Activated naive CD4-positive, alpha-beta T cell treated with anti-CD3 and anti-CD28 coated beads, Interleukin-2, amount 50 U/mL, for 72 hours (primary cell): Measurements from ENCODE around the gene TEAD1. TPM values are rescaled to one million over a fixed set of nuclear protein-coding genes. Genes with fewer than 3 reads are reported as not detected.
A peak's percentile ranks its signal among the peaks of the same experiment; 100 is the strongest.

Source experiments
- ATAC-seq, 2 donors: fragments of 150-1000 bp; cut with Tn5 transposase; 2 replicates each; pipeline ENCODE4 v1.10.0; 2021; ENCODE audit warnings: mild to moderate bottlenecking in 2 of 2, moderate library complexity in 2 of 2
- DNase-seq, 2 donors: peaks; one replicate each; pipeline ENCODE4 v3.0.0; 2021 to 2022; ENCODE audit warnings: low spot score in 2 of 2
- H3K27ac Mint-ChIP-seq, 2 donors: one replicate each; pipeline ENCODE4 v1.8.0; 2022; ENCODE audit warnings: mild to moderate bottlenecking in 2 of 2, mixed read lengths in 2 of 2
- H3K36me3 Mint-ChIP-seq, 2 donors: one replicate each; pipeline ENCODE4 v1.8.0; 2022; ENCODE audit warnings: mixed read lengths in 2 of 2
- H3K9me3 Mint-ChIP-seq, 2 donors: one replicate each; pipeline ENCODE4 v1.8.0; 2022; ENCODE audit warnings: mixed read lengths in 2 of 2
- total RNA-seq, 2 donors: library from RNA; stranded (reverse); gene quantifications; one replicate each; pipeline ENCODE4 v1.2.3, GENCODE V29; 2022

The TEAD1 gene
- total RNA-seq, 2 donors from 2014 or later, result 0.14 to 0.18 TPM

DNA sequence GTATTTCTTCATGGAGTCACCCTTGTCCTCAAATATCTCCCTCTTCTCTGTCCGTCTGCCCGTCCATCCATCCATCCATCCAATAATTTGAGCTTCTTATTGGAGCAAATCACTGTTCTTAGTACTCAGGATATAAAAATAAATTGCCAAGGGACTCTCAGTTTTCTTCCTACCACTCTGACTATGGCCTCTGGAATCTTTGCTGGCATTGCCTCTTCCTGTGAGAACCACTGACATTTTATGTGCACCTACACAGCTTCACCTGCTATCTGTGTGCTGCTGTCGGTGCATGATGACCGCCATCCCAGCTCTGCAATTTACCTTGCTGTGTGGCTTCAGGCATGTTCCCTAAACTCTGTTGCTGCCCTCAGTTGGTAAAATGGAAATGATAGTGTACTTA lies 37.9 kb downstream of the TEAD1 start:
- no peaks in the 10 kb centered on the region for H3K36me3 Mint-ChIP-seq
- H3K27ac Mint-ChIP-seq, result no peak overlapping the region
- DNase-seq (no peak), ATAC-seq (no peak)
- no peaks in the 10 kb centered on the region for H3K9me3 Mint-ChIP-seq

DNA sequence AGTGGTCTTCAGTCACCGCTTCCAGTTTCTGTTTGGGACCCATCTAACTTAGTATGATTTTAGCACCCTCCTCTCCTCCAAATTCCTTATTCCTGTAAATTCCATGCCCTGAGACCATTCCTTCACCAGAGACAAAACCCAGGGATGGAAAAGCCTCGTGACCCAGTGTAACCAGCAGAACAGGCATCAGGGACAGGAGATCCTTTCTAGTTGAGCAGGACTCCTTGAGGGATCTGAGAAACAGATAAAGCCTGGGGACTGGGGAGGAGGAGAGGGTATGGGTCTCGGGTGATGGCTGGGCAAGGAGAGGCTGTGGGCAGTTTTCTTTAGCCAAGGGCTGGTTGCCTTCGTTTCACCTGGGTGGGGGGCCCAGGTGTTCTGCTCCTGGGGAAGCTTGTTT lies 40.9 kb downstream of the TEAD1 start:
- Mint-ChIP-seq H3K36me3 (no peaks in the 10 kb centered on the region), H3K9me3 (no peaks in the 10 kb centered on the region), H3K27ac (no peak overlapping the region)
- DNase-seq (no peak), ATAC-seq (no peak)

DNA sequence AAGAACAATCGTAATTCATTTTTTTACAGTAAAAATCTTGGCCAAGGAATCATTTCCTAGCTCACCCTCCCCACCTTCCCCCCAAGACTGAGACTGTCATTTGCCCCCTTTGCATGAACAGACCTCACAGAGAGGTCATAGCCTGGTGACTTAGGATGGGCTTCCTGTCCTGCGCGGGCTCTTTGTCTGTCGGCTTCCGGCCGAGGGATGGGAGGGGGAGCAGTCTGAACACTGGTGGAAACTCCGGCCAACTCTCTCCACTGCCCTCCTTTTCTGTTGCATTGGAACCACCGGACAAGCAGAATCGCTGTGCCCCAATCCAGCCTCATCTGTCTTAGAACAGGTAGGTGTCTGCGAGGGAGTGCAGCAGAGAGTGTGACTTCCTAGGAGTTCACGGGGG lies 41.7 kb downstream of the TEAD1 start:
- no peak for ATAC-seq
- Mint-ChIP-seq H3K27ac (no peak overlapping the region), H3K36me3 (no peaks in the 10 kb centered on the region), H3K9me3 (no peaks in the 10 kb centered on the region)
- no peak for DNase-seq

DNA sequence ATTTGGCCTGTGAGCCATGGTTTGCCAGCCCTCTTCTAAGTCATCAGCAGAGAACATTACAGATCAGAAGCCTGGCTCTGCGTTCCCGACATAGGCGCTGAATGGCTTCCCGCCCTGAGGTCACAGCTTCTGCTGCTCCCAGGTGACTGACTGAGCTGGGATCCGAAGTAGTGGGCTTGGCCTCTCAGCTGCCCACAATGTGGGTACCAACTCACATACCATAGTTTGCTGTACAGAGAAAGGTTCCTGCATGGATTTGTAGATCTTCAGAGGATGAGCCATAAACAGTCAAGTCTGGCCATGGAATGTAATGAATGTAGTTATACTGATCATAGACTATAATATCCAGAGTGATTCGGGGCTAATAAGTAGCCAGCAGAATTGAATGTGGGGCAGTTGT lies 42.6 kb downstream of the TEAD1 start:
- DNase-seq (no peak), ATAC-seq (no peak)
- no peaks in the 10 kb centered on the region for H3K36me3 Mint-ChIP-seq
- H3K9me3 Mint-ChIP-seq, result no peaks in the 10 kb centered on the region
- no peak overlapping the region for H3K27ac Mint-ChIP-seq

DNA sequence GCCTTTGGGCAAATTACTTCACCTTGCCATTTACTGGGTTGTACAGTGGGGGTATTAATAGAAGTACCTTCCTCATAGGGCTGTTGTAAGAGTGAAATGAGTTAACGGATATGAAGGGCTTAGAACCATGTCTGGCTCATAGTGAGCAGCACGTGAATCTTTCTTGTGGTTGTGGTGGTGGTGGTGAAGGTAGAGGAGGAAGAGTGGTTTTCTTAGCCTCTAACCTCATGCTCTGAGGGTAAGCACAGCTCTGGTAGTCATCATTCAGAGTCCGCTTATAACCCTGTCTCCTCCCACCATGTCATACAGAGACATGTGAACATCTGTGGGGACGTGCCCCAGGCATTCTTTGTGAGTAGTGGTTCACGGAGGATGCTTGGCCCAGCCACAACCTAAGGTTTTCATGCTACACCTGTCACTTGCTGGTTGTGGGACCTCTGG lies 43.6 kb downstream of the TEAD1 start:
- Mint-ChIP-seq H3K27ac (no peak overlapping the region), H3K36me3 (no peaks in the 10 kb centered on the region), H3K9me3 (no peaks in the 10 kb centered on the region)
- DNase-seq (peak; percentile 57 to 60), ATAC-seq (peak; percentile 98 to 99)

DNA sequence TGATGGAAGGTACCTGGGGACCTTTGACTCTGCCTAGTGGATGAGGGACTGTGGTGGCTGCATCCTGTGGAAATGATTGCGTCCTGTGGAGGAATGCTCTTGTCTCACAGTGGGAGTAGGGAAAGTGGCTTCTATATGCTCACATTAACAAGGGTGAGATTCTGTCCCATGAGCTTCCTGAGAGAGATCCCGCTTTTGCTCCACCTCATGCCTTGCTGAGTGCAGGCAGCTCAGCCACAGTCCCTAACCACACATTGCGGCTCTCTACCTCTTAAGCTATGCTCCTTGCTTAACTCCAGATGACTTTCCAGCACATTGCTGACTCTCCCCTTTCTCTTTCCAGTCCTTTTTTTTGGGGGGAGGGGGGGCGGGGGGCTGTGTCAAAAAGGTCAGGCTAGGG lies 45.0 kb downstream of the TEAD1 start:
- no peak for ATAC-seq
- H3K27ac Mint-ChIP-seq, result no peak overlapping the region
- no peaks in the 10 kb centered on the region for H3K9me3 Mint-ChIP-seq
- no peak for DNase-seq
- peaks cover 0 to 7% of the 10 kb centered on the region in 2 donors for H3K36me3 Mint-ChIP-seq

DNA sequence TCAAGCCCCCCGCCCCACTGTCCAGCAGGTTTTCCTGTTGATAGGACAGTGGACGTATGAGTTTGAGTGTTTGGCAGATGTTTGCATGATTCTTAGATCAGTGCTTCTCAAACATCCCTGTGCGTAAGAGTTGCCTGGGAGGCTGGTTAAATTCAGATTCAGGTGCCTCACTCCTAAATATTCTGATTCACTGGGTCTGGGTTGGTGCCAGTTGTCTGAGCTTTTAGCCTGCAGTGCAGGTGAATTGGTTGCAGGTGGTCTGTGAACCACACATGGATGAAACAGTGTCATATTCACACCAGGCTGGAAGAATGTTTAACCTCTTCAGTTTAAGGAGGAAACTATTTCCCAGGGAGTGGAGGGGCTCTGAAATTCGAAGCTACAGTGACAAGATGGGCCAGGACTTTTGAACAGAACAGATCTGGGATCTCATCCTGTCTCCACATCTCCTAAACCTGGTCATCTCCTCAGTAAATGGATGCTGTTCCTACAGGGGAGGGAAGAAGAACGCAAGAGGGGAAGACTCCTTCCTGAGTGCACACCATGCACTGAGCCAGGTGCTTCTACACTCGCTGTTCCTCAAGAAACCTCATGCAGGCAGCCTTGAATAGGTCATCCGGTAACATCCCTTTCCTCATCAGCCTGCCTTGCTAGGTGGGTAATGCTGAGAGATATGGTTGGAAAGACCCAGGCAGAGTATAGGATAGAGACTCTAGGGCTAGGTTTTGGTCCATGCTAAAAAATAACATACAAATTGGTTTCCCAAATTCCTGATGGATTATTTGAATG lies 47.8 kb downstream of the TEAD1 start:
- no peak for ATAC-seq
- DNase-seq, result no peak
- no peaks in the 10 kb centered on the region for H3K9me3 Mint-ChIP-seq
- peaks cover 0 to 7% of the 10 kb centered on the region in 2 donors for H3K36me3 Mint-ChIP-seq
- H3K27ac Mint-ChIP-seq, result no peak overlapping the region

DNA sequence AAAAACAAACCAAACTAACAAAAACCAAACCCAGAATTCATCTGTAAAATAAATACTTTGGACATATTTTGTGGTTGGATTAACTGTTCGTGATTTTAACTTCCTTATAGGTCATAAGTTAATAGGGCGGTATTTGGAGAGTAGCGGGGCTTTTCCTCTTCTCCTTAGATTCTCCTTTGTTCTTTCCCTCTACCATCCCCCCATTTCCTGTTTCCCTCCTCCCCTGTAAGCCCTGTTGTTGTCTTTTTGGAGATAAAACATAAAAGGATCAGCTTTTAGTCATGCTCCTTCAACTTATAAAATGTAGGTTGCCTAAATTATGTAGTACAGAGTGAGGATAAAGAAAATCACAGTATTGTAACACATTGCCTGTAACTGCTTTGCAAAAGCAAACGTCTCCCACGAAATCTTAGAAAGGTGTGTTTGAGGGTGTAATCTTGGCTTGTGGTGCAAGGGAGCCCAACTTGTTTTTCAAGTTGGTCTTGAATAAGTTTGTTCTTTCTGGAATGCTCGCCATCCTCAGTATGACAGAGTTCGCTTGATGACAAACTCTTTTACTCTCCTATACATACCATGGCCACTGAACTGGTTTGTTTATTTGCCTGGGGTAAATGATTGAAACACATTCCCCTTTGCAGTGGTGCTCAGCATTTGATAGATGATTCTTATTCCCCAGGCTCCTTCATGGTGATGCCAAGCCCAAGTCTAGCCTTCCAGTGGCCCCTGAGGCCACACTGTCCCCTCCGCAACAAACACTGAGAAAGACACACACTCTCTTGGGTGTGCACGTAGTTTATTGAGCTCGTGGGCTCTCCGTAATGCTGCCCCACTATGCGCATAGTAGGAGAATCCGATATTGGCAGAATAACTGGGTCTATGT lies 49.4 kb downstream of the TEAD1 start:
- ATAC-seq (no peak), DNase-seq (no peak)
- H3K9me3 Mint-ChIP-seq, result no peaks in the 10 kb centered on the region
- H3K36me3 Mint-ChIP-seq, result peaks cover 0 to 7% of the 10 kb centered on the region in 2 donors
- H3K27ac Mint-ChIP-seq, result no peak overlapping the region

DNA sequence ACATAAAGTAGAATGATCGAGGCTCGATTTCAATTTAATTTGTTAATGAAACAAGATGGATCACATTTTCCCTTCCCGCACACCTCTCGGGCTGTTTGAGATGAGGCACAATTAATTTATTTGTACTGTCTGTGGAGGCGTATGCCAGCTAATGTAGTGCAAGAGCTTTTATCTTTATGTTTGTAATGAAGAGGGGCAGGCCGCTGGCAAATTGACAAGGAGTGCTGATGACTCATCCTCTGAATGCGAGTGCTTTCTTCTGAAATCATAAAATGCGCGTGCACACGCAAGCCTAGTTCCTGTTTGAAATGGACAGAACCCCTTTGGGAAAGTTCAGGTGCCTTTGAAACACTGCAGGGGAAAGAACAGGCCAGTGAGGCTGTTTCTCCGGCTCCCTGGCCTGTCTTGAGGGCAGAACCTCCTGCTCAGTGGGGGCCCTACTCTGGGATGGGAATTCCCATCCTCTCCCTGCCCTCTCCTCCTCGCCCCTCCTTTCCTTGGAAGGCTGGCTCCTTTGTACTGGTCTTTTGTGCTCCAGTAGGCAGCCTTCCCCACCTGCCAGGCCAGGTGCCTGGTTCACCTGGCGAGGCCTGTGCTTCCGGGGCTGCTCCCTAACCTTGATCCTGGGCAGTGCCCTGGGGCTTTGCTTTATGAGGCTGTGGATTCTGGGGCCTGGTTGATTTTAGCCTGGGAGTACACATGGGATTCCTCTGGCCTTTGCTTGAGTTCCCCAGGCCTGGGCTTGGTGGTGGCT lies 50.3 kb downstream of the TEAD1 start:
- ATAC-seq (no peak), DNase-seq (no peak)
- Mint-ChIP-seq H3K9me3 (no peaks in the 10 kb centered on the region), H3K27ac (no peak overlapping the region), H3K36me3 (peaks cover 0 to 7% of the 10 kb centered on the region in 2 donors)

DNA sequence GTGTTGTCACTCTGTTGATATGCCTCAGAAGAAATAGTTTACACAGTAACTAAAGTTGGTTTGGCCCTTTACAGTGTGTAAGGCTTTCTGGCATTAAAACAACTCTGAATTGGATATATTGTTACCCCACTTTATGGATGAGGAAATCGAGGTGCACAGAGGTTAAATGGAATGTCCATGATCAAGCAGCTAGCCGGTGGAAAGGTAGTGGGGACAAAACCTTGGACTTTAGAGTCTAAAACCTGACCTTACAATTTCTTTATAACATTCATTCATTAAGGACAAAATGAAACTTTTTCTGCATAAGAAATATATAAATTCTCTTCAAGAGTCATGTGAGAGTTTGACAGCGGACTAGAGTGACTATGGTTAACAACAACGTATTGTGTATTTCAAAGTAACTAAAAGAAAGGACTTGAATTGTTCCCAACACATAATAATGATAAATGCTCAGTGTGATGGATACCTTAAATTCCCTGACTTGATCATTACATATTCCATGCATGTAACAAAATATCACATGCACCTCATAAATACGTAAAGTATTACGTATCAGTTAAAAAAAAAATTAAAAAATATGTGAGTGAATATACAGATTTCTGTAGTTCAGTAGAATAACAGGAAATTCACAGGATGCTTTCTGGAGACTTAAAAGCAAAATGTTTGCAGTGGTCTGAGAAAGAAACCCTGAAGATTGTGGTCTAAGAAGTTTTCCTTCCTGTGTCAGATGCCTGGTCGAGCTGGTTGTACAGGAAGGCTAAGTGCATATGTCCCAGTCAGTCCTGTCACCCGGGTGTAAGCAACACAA lies 51.0 kb downstream of the TEAD1 start:
- Mint-ChIP-seq H3K27ac (no peak overlapping the region), H3K36me3 (peaks cover 0 to 7% of the 10 kb centered on the region in 2 donors), H3K9me3 (no peaks in the 10 kb centered on the region)
- DNase-seq, result no peak
- no peak for ATAC-seq

DNA sequence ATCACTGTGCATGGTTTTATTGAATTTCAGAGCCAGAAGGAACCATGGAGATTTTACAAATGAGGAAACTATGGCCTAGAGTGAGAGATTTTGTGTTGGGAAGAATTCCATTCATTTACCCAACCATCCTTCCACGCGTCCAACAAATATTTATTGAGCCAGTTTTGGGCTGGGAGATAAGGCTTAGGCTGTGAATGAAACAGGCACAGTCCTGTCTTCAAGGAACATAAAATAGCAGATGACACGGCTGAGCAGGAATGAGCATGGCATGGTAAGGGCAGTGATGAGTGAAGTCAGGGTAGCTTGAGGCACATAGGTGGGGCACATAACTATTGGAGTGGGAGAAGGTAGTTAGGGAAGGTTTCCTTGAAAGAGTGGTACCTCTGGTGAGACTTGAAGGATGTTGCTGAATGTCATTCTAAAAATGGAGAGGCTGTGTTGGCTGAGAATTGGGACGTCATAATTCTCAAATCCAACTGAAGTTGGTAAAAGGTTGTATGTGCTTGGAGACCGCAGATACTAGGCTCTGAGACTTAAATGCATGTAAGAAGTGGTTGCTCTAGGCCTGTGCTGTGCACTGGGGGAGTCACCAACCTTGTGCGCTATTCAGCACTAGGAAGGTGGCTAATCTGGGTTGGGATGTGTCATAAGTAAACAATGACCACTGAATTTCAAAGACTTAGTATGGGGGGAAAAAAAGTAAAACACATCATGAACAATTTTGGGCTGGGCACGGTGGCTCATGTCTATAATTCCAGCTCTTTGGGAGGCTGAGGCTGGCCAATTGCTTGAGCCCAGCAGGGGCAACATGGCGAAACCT lies 51.9 kb downstream of the TEAD1 start:
- Mint-ChIP-seq H3K36me3 (peaks cover 0 to 7% of the 10 kb centered on the region in 2 donors), H3K27ac (no peak overlapping the region), H3K9me3 (no peaks in the 10 kb centered on the region)
- no peak for DNase-seq
- ATAC-seq, result no peak

DNA sequence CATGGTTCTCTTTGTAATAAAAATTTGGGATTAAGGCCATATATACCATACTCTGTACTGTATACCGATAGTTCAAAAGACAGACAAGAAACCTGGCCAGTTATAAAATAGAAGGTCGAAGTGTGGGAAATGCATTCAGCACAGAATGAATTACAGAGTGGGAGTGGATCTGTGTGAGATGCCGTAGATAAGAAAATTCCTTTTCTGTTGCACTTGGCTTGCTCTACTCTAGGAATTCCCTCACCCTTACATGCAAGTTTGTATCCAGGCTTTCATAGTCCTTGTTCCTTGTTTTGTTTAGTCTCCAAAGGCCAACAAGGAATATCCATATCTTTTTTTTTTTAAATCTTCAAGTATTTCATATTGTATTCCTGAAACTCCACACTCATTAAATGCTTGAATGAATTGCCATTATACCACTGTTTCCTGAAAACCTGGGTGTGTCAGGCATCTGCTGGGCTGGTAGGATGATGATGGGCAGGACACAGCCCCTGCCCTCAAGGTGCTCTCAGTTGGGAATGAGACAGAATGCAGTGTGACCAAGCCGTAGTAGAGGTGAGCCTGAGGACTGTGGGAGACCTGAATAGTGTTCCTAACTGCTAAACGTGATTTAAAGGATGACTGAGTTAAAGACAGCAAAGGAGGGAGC lies 53.5 kb downstream of the TEAD1 start:
- Mint-ChIP-seq H3K27ac (no peak overlapping the region), H3K36me3 (peaks cover 0 to 7% of the 10 kb centered on the region in 2 donors), H3K9me3 (no peaks in the 10 kb centered on the region)
- ATAC-seq (no peak), DNase-seq (no peak)

DNA sequence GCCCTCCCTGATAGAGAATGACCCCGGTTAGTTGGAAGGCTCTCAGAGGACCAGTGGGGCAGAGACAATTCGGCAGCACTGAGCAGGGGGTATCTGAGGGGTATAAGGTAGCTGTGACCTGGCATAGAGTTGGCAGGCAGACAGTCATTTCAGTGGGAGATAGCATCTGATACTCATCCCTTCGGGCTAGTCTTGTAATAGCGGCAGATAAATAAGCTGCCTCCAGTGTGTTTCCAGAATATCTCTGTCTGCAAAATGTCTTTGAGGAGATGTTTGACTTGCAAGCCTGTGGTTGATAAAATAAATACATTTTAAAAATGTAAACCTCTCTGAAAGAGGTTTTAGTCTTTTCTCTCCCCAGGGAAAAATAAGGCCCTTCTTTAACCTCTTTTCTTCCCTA lies 54.2 kb downstream of the TEAD1 start:
- peaks cover 0 to 7% of the 10 kb centered on the region in 2 donors for H3K36me3 Mint-ChIP-seq
- no peak overlapping the region for H3K27ac Mint-ChIP-seq
- ATAC-seq, result no peak
- no peaks in the 10 kb centered on the region for H3K9me3 Mint-ChIP-seq
- no peak for DNase-seq

DNA sequence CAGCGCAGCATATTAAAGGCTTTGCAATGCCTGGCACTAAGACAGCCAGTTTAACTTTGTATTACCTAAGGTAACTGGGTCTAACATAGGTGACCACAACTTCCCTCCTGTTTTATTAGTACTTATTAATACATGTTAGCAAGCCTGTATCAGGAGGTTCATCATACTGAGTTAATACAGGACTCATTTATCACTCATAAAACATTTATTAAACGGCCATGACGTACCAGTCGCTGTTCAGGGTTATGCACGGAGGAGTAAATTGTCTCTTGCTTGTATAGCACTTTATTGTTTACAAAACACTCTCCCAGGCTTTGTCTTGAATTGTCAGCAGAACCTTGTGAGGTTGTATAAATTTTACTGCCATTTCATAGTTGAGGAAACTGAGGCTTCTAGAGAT lies 55.7 kb downstream of the TEAD1 start:
- H3K9me3 Mint-ChIP-seq, result no peaks in the 10 kb centered on the region
- H3K27ac Mint-ChIP-seq, result no peak overlapping the region
- DNase-seq, result no peak
- ATAC-seq, result no peak
- H3K36me3 Mint-ChIP-seq, result no peaks in the 10 kb centered on the region

DNA sequence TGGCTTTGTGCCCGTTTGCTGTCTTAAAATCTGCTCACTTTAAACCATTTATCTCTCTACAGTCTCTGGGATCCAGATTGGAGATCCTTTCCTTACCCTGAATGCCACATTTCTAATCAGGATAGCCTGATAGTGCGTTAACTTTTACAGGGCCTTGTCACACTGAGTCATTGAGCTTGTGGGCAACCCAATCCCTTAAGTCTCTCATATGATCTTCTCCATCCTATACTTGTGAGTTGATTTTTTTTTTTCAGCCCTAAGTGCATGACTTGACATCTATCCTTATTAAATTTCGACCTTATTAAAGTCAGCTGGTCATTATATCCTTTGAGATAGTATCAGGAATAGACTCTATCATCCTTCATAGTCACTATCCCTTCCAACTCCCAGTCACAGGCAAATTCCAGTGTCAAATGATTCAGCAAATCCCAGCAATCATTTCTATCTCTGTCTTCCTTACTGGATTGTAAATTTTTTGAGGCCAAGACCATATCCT lies 57.7 kb downstream of the TEAD1 start:
- H3K27ac Mint-ChIP-seq, result no peak overlapping the region
- DNase-seq (no peak), ATAC-seq (no peak)
- H3K36me3 Mint-ChIP-seq, result no peaks in the 10 kb centered on the region
- H3K9me3 Mint-ChIP-seq, result no peaks in the 10 kb centered on the region
